Mesendoderm (in vitro differentiated cells): Measurements from ENCODE around the gene NRXN3.

Source experiments
- DNase-seq: peaks from one replicate; pipeline ENCODE4 v3.0.0; 2013
- H2AK5ac ChIP-seq: 2 replicates; pipeline ENCODE4 v1.6.1; 2013; ENCODE audit warnings: low read length, inconsistent platforms
- H2BK120ac ChIP-seq: 2 replicates; pipeline ENCODE4 v1.6.1; 2013; ENCODE audit warnings: low read depth, mild to moderate bottlenecking, low read length, moderate library complexity, mixed read lengths
- H2BK15ac ChIP-seq: replicated peaks from 2 replicates; pipeline ENCODE4 v1.6.1; 2013; ENCODE audit warnings: low read depth, mild to moderate bottlenecking, moderate library complexity
- H2BK5ac ChIP-seq: 2 replicates; pipeline ENCODE4 v1.6.1; 2013; ENCODE audit warnings: low read length, inconsistent platforms
- H3K18ac ChIP-seq: 2 replicates; pipeline ENCODE4 v1.6.1; 2013; ENCODE audit warnings: mild to moderate bottlenecking, low read length, mixed read lengths
- H3K23ac ChIP-seq: one replicate; pipeline ENCODE4 v1.6.1; 2013; ENCODE audit warnings: low read length
- H3K27ac ChIP-seq: 2 replicates; pipeline ENCODE4 v1.5.1; 2013; ENCODE audit warnings: low read depth, mild to moderate bottlenecking, inconsistent platforms, low read length, moderate library complexity
- H3K27me3 ChIP-seq: 2 replicates; pipeline ENCODE4 v1.6.1; 2013; ENCODE audit warnings: low read length, control low read depth, mild to moderate bottlenecking, inconsistent platforms; ENCODE audit not compliant: insufficient read depth, poor library complexity
- H3K36me3 ChIP-seq: 2 replicates; pipeline ENCODE4 v1.6.1; 2013; ENCODE audit warnings: low read length, inconsistent platforms; ENCODE audit not compliant: control insufficient read depth, insufficient read depth
- H3K4ac ChIP-seq: one replicate; pipeline ENCODE4 v1.6.1; 2013; ENCODE audit warnings: low read depth, mild to moderate bottlenecking, low read length, moderate library complexity
- H3K4me1 ChIP-seq: 2 replicates; pipeline ENCODE4 v1.6.1; 2013; ENCODE audit warnings: low read depth, low read length, inconsistent platforms; ENCODE audit not compliant: control insufficient read depth
- H3K4me2 ChIP-seq: 2 replicates; pipeline ENCODE4 v1.6.1; 2013; ENCODE audit warnings: low read length
- H3K4me3 ChIP-seq: 2 replicates; pipeline ENCODE4 v1.5.1; 2013; ENCODE audit warnings: mild to moderate bottlenecking, low read length
- H3K56ac ChIP-seq: one replicate; pipeline ENCODE4 v1.6.1; 2013; ENCODE audit warnings: low read length
- H3K79me1 ChIP-seq: 2 replicates; pipeline ENCODE4 v1.6.1; 2013; ENCODE audit warnings: low read length, inconsistent platforms
- H3K79me2 ChIP-seq: 2 replicates; pipeline ENCODE4 v1.6.1; 2013; ENCODE audit warnings: mild to moderate bottlenecking, low read length; ENCODE audit not compliant: control insufficient read depth, insufficient read depth
- H3K9ac ChIP-seq: 2 replicates; pipeline ENCODE4 v1.6.1; 2013; ENCODE audit warnings: low read length, inconsistent platforms
- H4K5ac ChIP-seq: one replicate; pipeline ENCODE4 v1.6.1; 2013; ENCODE audit warnings: low read length
- H4K8ac ChIP-seq: one replicate; pipeline ENCODE4 v1.6.1; 2013; ENCODE audit warnings: low read depth, mild to moderate bottlenecking, control low read depth, low read length, moderate library complexity
- WGBS: extraction: QIAGEN DNeasy Blood & Tissue Kit; methylation state at CpG from one replicate; pipeline ENCODE4 v1.1.7; 2013; ENCODE audit warnings: low lambda C conversion rate, missing lambda C conversion rate; ENCODE audit not compliant: insufficient coverage; ENCODE audit errors: extremely low coverage; 5-methylcytosine and 5-hydroxymethylcytosine counted together

Gene NRXN3

GRCh38 chr14:79699206-79699605 is 1529.0 kb downstream of the NRXN3 start:
- no peak overlapping the region for H3K4me2 ChIP-seq
- WGBS = no CpG with 5 or more reads among the region's 2 CpGs
- no peak overlapping the region for H3K4ac ChIP-seq
- H2BK15ac ChIP-seq = no peak overlapping the region
- no peaks in the 10 kb centered on the region for H3K27me3 ChIP-seq
- no peak overlapping the region for H2BK5ac ChIP-seq
- H3K27ac ChIP-seq = no peak overlapping the region
- H3K23ac ChIP-seq = no peak overlapping the region
- no peaks in the 10 kb centered on the region for H3K36me3 ChIP-seq
- H4K8ac ChIP-seq = no peak overlapping the region
- DNase-seq = no peak
- no peak overlapping the region for H3K56ac ChIP-seq
- no peak overlapping the region for H3K4me3 ChIP-seq
- H3K18ac ChIP-seq = no peak overlapping the region
- H3K79me1 ChIP-seq = no peaks in the 10 kb centered on the region
- no peak overlapping the region for H2AK5ac ChIP-seq
- H4K5ac ChIP-seq = no peak overlapping the region
- no peak overlapping the region for H2BK120ac ChIP-seq
- no peaks in the 10 kb centered on the region for H3K4me1 ChIP-seq
- no peak overlapping the region for H3K9ac ChIP-seq
- no peaks in the 10 kb centered on the region for H3K79me2 ChIP-seq

- H3K27me3 ChIP-seq = no peaks in the 10 kb centered on the region
- no peak overlapping the region for H2BK120ac ChIP-seq
- H3K4me3 ChIP-seq = no peak overlapping the region
- H3K79me2 ChIP-seq = no peaks in the 10 kb centered on the region
- no peaks in the 10 kb centered on the region for H3K36me3 ChIP-seq
- no peak overlapping the region for H3K18ac ChIP-seq
- H2BK15ac ChIP-seq = no peak overlapping the region
- no peak overlapping the region for H4K5ac ChIP-seq
- H2BK5ac ChIP-seq = no peak overlapping the region
- H3K4me1 ChIP-seq = no peaks in the 10 kb centered on the region
- DNase-seq = no peak
- no peak overlapping the region for H3K56ac ChIP-seq
- H4K8ac ChIP-seq = no peak overlapping the region
- no peak overlapping the region for H2AK5ac ChIP-seq
- H3K4me2 ChIP-seq = no peak overlapping the region
- no peak overlapping the region for H3K27ac ChIP-seq
- H3K9ac ChIP-seq = no peak overlapping the region
- H3K4ac ChIP-seq = no peak overlapping the region
- no peaks in the 10 kb centered on the region for H3K79me1 ChIP-seq
- H3K23ac ChIP-seq = no peak overlapping the region
These were observed 1531.2 kb downstream of the NRXN3 start for GRCh38 chr14:79701371-79701770.

GRCh38 chr14:79702197-79702596 is 1532.0 kb downstream of the NRXN3 start:
- no peak for DNase-seq
- H3K4ac ChIP-seq = no peak overlapping the region
- H3K4me1 ChIP-seq = no peaks in the 10 kb centered on the region

GRCh38 chr14:79703209-79703608 is 1533.0 kb downstream of the NRXN3 start:
- Histone ChIP-seq H4K8ac (no peak overlapping the region), H3K27me3 (no peaks in the 10 kb centered on the region), H3K9ac (no peak overlapping the region), H3K18ac (no peak overlapping the region), H2AK5ac (no peak overlapping the region), H3K4ac (no peak overlapping the region), H2BK5ac (no peak overlapping the region), H2BK120ac (no peak overlapping the region), H3K56ac (no peak overlapping the region), H3K4me2 (no peak overlapping the region), H3K4me1 (no peaks in the 10 kb centered on the region), H3K4me3 (no peak overlapping the region), H3K79me2 (no peaks in the 10 kb centered on the region), H3K36me3 (no peaks in the 10 kb centered on the region), H3K27ac (no peak overlapping the region), H2BK15ac (no peak overlapping the region), H3K79me1 (no peaks in the 10 kb centered on the region), H4K5ac (no peak overlapping the region), H3K23ac (no peak overlapping the region)
- no peak for DNase-seq
- no CpG with 5 or more reads among the region's 7 CpGs for WGBS

More at GRCh38 chr14:79702197-79702596, 1532.0 kb downstream of the NRXN3 start:
- H2BK15ac ChIP-seq = no peak overlapping the region
- H3K79me2 ChIP-seq = no peaks in the 10 kb centered on the region
- no peaks in the 10 kb centered on the region for H3K27me3 ChIP-seq
- no peak overlapping the region for H3K4me2 ChIP-seq
- no CpG with 5 or more reads among the region's 1 CpG for WGBS
- H3K9ac ChIP-seq = no peak overlapping the region
- no peak overlapping the region for H3K27ac ChIP-seq
- no peaks in the 10 kb centered on the region for H3K79me1 ChIP-seq
- H3K23ac ChIP-seq = no peak overlapping the region
- H2BK120ac ChIP-seq = no peak overlapping the region
- H2AK5ac ChIP-seq = no peak overlapping the region
- no peaks in the 10 kb centered on the region for H3K36me3 ChIP-seq
- H4K8ac ChIP-seq = no peak overlapping the region
- H3K18ac ChIP-seq = no peak overlapping the region
- no peak overlapping the region for H3K56ac ChIP-seq
- no peak overlapping the region for H2BK5ac ChIP-seq
- no peak overlapping the region for H4K5ac ChIP-seq
- H3K4me3 ChIP-seq = no peak overlapping the region

GRCh38 chr14:79704041-79704807 is 1534.1 kb downstream of the NRXN3 start:
- no peak overlapping the region for H3K27ac ChIP-seq
- no peaks in the 10 kb centered on the region for H3K27me3 ChIP-seq
- H4K5ac ChIP-seq = no peak overlapping the region
- no peak for DNase-seq
- WGBS = no CpG with 5 or more reads among the region's 6 CpGs
- no peak overlapping the region for H2BK120ac ChIP-seq
- no peak overlapping the region for H2AK5ac ChIP-seq
- H3K36me3 ChIP-seq = no peaks in the 10 kb centered on the region
- H3K9ac ChIP-seq = no peak overlapping the region
- no peak overlapping the region for H3K4me3 ChIP-seq
- no peak overlapping the region for H2BK5ac ChIP-seq
- H3K4me1 ChIP-seq = no peaks in the 10 kb centered on the region
- no peak overlapping the region for H2BK15ac ChIP-seq
- H3K4me2 ChIP-seq = no peak overlapping the region
- H3K23ac ChIP-seq = no peak overlapping the region
- no peak overlapping the region for H3K18ac ChIP-seq
- no peaks in the 10 kb centered on the region for H3K79me1 ChIP-seq
- H3K4ac ChIP-seq = no peak overlapping the region
- no peak overlapping the region for H3K56ac ChIP-seq
- H4K8ac ChIP-seq = no peak overlapping the region
- no peaks in the 10 kb centered on the region for H3K79me2 ChIP-seq
